RWPE1 (cell line): ENCODE results near the gene PLCB4.

Experiments
- CTCF ChIA-PET: fragments of 350-600 bp; sonication (Branson Sonifier 250); formaldehyde crosslinking; extraction: SDS; loops from one replicate; lab custom pipeline; 2021; lab: Yijun Ruan, JAX
- POLR2A ChIA-PET: fragments of 400-600 bp; formaldehyde crosslinking; extraction: SDS; loops from one replicate; lab custom pipeline; 2020; ENCODE audit warnings: antibody characterized with exemption; ENCODE audit not compliant: low non-redundant PET; lab: Yijun Ruan, JAX
- DNase-seq: peaks from one replicate; pipeline ENCODE4 v3.0.0; 2012; ENCODE audit warnings: low spot score
- H3K27ac ChIP-seq: fragments of 450-650 bp; 2 replicates; pipeline ENCODE4 v1.5.1; 2017
- CTCF ChIP-seq: fragments of 450-650 bp; conservative IDR thresholded peaks from 2 replicates; pipeline ENCODE4 v1.5.1; 2017; ENCODE audit warnings: low read depth, mild to moderate bottlenecking

Gene PLCB4

DNA sequence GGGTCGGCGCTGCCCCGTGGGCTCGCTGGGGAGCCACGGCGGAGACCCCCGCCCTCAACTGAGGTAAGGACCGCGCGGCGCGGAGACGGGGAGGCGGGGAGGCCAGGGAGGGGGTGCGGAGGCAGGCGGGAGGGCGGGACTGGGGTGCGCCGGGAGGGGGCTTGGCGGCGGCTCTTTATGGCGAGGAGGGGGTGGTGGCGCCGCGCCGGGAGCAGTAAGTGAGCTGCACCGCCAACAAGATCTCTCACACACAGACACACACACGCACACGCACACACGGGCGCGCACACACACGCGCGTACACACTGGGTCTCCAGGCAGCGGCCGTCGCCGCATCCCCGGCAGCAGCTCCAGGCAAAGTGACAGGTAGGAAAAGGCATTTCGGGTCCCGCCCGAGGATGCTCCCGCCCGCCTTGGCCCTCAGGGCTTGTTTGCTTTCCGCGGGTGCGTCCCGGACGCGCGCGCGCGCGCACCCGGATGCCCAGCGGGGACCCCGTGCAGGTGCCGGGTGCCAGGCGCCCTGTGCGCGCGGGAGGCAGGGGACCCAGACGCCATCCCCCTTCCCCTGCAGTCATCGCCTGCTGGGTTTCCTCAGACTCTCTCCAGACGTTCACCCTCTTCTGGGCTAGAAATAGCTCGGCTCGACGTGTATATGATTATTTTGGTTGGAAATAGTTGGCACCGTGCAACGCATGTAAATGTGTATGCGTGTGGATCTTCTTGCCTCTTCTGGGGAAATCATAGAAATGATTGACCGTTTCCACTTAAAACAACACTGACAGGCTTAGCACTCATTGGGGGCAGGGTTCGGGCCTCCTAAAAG, at the start of gene PLCB4:
PLCB4 (plus strand) TSS at position 247 of the 823 bp plus-strand sequence. CDS start 238,728 bp downstream, outside the sequence.
- peak; percentile 65 for DNase-seq
- POLR2A ChIA-PET = no interaction called here
- peak within 1 kb of the TSS; percentile 18 for H3K27ac ChIP-seq
- TF ChIP-seq CTCF = no peak
- CTCF ChIA-PET = interaction anchor here (0.9 to 1.2 kb wide), 2 partner anchors 60 to 215 kb away, joined by 3 read pairs; no protein-coding TSS in a partner anchor

DNA sequence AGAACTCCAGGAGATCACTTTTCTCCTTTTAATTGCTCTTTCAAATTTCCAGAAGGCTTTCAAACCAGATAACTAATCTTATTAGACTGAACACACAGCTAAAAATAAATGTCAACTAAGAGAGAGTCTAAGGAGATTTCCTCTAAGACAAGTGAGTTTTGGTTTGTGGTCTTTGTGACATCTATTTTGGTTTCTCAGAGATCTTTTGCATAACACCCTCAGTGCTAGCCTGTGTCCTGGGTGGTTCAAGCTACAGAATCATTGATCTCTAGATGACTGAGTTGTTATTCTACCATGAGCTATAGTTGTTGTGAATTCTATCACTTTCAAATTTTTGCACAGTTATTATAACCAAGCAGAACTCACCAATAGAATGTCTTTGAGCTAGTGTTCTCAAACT, 49.1 kb upstream of the PLCB4 start:
- H3K27ac ChIP-seq = no peak overlapping the region
- no peak for DNase-seq
- ChIA-PET CTCF (no interaction called here), POLR2A (no interaction called here)
- TF ChIP-seq CTCF = no peak

DNA sequence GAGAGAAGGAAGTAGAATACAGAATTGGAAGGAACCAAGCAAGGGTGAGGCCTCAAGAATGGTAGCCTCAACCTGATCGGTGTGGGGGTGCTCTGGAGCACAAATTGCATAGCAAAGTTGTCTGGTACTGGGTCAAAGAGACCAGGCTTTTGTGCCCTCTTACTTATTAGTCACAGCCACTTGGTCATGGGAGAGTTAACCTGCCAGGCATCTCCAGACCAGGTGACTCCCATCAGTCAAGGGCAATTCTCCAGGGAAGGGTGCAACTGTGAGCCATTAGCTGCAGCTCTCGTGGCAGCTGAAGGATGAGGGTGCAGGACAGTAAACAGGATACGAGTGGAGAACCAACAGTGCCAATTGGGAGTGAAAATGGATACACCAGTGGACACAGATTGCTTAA, 47.7 kb upstream of the PLCB4 start:
- H3K27ac ChIP-seq = no peak overlapping the region
- DNase-seq = no peak
- CTCF ChIA-PET = no interaction called here
- TF ChIP-seq CTCF = no peak
- POLR2A ChIA-PET = no interaction called here

GRCh38 chr20:9021699-9022098, 47.2 kb upstream of the PLCB4 start:
- CTCF ChIA-PET = no interaction called here
- H3K27ac ChIP-seq = no peak overlapping the region

GRCh38 chr20:9022376-9022775, 46.5 kb upstream of the PLCB4 start:
- no peak for DNase-seq
- no peak overlapping the region for H3K27ac ChIP-seq
- ChIA-PET CTCF (no interaction called here), POLR2A (no interaction called here)
- no peak for TF ChIP-seq CTCF

More at GRCh38 chr20:9021699-9022098, 47.2 kb upstream of the PLCB4 start:
- no peak for TF ChIP-seq CTCF
- no peak for DNase-seq
- POLR2A ChIA-PET = no interaction called here

GRCh38 chr20:9024606-9025005, 44.3 kb upstream of the PLCB4 start:
- H3K27ac ChIP-seq = no peak overlapping the region
- TF ChIP-seq CTCF = no peak
- POLR2A ChIA-PET = no interaction called here
- DNase-seq = no peak
- CTCF ChIA-PET = interaction anchor here (0.6 kb wide), 1 partner anchor 998 kb away, joined by 6 read pairs; no protein-coding TSS in a partner anchor
